HEK293 (cell line): Measurements from ENCODE around the gene USP6.

ENCODE experiments used
- HOXC10 ChIP-seq: sonication (generic); formaldehyde crosslinking; IDR thresholded peaks from 2 replicates; pipeline ENCODE4 v1.8.1; 2023; ENCODE audit warnings: mild to moderate bottlenecking, missing genetic modification reagents
- KLF10 ChIP-seq: fragments of 450-650 bp; IDR thresholded peaks from 2 replicates; pipeline ENCODE4 v1.5.1; 2018; ENCODE audit warnings: missing biosample characterization, mild to moderate bottlenecking, missing genetic modification characterization
- KLF16 ChIP-seq: fragments of 450-650 bp; formaldehyde crosslinking; IDR thresholded peaks from 2 replicates; pipeline ENCODE4 v1.5.1; 2017; ENCODE audit warnings: missing biosample characterization, missing genetic modification characterization
- KLF8 ChIP-seq: fragments of 450-650 bp; formaldehyde crosslinking; IDR thresholded peaks from 2 replicates; pipeline ENCODE4 v1.5.1; 2016; ENCODE audit warnings: missing biosample characterization, missing genetic modification characterization
- SP2 ChIP-seq: fragments of 450-650 bp; formaldehyde crosslinking; IDR thresholded peaks from 2 replicates; pipeline ENCODE4 v1.5.1; 2016; ENCODE audit warnings: missing biosample characterization, missing genetic modification characterization
- YY2 ChIP-seq: fragments of 450-650 bp; formaldehyde crosslinking; IDR thresholded peaks from 2 replicates; pipeline ENCODE4 v1.5.1; 2016; ENCODE audit warnings: missing biosample characterization, missing genetic modification characterization
- ZNF16 ChIP-seq: fragments of 450-650 bp; formaldehyde crosslinking; IDR thresholded peaks from 2 replicates; pipeline ENCODE4 v1.5.1; 2016; ENCODE audit warnings: low read depth, missing biosample characterization, missing genetic modification characterization
- ZNF175 ChIP-seq: fragments of 450-650 bp; formaldehyde crosslinking; IDR thresholded peaks from 2 replicates; pipeline ENCODE4 v1.5.1; 2016; ENCODE audit warnings: missing biosample characterization, missing genetic modification characterization
- ZNF24 ChIP-seq: fragments of 450-650 bp; formaldehyde crosslinking; IDR thresholded peaks from 2 replicates; pipeline ENCODE4 v1.5.1; 2016; ENCODE audit warnings: missing biosample characterization, missing genetic modification characterization
- ZNF266 ChIP-seq: fragments of 450-650 bp; formaldehyde crosslinking; IDR thresholded peaks from 2 replicates; pipeline ENCODE4 v1.5.1; 2016; ENCODE audit warnings: missing biosample characterization, missing genetic modification characterization, low read depth
- ZNF501 ChIP-seq: fragments of 450-650 bp; formaldehyde crosslinking; IDR thresholded peaks from 2 replicates; pipeline ENCODE4 v1.5.1; 2016; ENCODE audit warnings: missing biosample characterization, missing genetic modification characterization
- ZNF548 ChIP-seq: fragments of 450-650 bp; formaldehyde crosslinking; IDR thresholded peaks from 2 replicates; pipeline ENCODE4 v1.5.1; 2016; ENCODE audit warnings: missing biosample characterization, missing genetic modification characterization
- ZNF623 ChIP-seq: fragments of 450-650 bp; formaldehyde crosslinking; IDR thresholded peaks from 2 replicates; pipeline ENCODE4 v1.5.1; 2016; ENCODE audit warnings: missing biosample characterization, missing genetic modification characterization
- ZNF677 ChIP-seq: fragments of 450-650 bp; IDR thresholded peaks from 2 replicates; pipeline ENCODE4 v1.5.0; 2018; ENCODE audit warnings: missing biosample characterization, mild to moderate bottlenecking, missing genetic modification characterization, moderate library complexity
- ZSCAN23 ChIP-seq: fragments of 450-650 bp; formaldehyde crosslinking; IDR thresholded peaks from 2 replicates; pipeline ENCODE4 v1.5.1; 2016; ENCODE audit warnings: missing biosample characterization, missing genetic modification characterization
- TF ChIP-seq, protein P1 (sequence below): fragments of 450-650 bp; formaldehyde crosslinking; IDR thresholded peaks from 2 replicates; pipeline ENCODE4 v1.5.1; 2017; ENCODE audit warnings: missing biosample characterization, missing genetic modification characterization
- TF ChIP-seq, protein P2 (sequence below): fragments of 450-650 bp; formaldehyde crosslinking; IDR thresholded peaks from 2 replicates; pipeline ENCODE4 v1.5.1; 2016; ENCODE audit warnings: missing biosample characterization, missing genetic modification characterization
- TF ChIP-seq, protein P3 (sequence below): fragments of 450-650 bp; formaldehyde crosslinking; IDR thresholded peaks from 2 replicates; pipeline ENCODE4 v1.5.1; 2016; ENCODE audit warnings: missing biosample characterization, missing genetic modification characterization
- TF ChIP-seq, protein P4 (sequence below): fragments of 450-650 bp; formaldehyde crosslinking; IDR thresholded peaks from 2 replicates; pipeline ENCODE4 v1.5.1; 2017; ENCODE audit warnings: missing biosample characterization, missing genetic modification characterization
- TF ChIP-seq, protein P5 (sequence below): fragments of 450-650 bp; formaldehyde crosslinking; IDR thresholded peaks from 2 replicates; pipeline ENCODE4 v1.5.1; 2016; ENCODE audit warnings: missing biosample characterization, missing genetic modification characterization
- TF ChIP-seq, protein P6 (sequence below): fragments of 450-650 bp; IDR thresholded peaks from 2 replicates; pipeline ENCODE4 v1.5.1; 2018; ENCODE audit warnings: missing biosample characterization, mild to moderate bottlenecking, missing genetic modification characterization
- TF ChIP-seq, protein P7 (sequence below): fragments of 450-650 bp; formaldehyde crosslinking; IDR thresholded peaks from 2 replicates; pipeline ENCODE4 v1.5.1; 2016; ENCODE audit warnings: missing biosample characterization, missing genetic modification characterization

USP6 gene

DNA sequence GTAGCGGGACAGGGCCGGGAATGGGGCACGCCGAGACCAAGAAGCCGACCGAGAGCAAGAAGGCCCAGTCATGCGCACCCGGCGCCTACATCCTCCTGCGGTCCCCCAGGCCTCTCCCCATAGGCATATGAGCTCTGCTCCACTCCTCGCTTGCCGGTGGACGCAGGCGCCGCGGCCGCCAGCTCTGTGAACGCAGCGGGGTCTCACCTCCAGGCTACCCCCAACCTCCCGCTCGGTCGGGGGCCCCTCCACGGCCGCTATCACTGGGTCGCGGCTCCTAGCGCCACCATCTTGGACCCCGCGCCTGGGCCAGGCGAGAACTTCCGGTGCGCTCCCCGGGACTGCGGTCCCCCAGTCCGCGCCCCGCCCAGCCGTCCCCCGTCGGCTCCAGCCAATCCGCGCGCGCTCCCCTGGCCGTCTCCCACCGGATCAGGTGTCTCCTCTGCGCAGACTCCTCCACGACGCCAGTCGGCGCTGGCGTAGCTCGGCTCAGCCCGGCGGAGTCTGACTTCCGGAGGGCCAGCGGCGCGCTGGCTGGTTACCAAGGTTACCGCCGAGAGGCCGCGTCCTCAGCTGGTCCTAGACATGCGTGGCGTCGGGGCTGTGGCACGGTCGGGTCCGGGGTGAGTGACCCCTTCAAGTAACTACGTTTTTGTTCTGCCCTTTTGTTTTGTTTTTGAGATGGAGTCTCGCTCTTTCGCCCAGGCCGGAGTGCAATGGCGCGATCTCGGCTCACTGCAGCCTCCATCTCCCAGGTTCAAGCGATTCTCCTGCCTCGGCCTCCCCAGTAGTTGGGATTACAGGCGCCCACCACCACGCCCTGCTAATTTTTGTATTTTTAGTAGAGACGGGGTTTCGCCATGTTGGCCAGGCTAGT lies 75.9 kb downstream of the USP6 start, which contains the start of gene ZNF594 (continued):
- TF ChIP-seq, protein P1, sequence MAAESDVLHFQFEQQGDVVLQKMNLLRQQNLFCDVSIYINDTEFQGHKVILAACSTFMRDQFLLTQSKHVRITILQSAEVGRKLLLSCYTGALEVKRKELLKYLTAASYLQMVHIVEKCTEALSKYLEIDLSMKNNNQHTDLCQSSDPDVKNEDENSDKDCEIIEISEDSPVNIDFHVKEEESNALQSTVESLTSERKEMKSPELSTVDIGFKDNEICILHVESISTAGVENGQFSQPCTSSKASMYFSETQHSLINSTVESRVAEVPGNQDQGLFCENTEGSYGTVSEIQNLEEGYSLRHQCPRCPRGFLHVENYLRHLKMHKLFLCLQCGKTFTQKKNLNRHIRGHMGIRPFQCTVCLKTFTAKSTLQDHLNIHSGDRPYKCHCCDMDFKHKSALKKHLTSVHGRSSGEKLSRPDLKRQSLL (tag by site-specific recombination), result peak; percentile 44; the same call in 1 of the 2 replicates
- TF ChIP-seq, protein P2, sequence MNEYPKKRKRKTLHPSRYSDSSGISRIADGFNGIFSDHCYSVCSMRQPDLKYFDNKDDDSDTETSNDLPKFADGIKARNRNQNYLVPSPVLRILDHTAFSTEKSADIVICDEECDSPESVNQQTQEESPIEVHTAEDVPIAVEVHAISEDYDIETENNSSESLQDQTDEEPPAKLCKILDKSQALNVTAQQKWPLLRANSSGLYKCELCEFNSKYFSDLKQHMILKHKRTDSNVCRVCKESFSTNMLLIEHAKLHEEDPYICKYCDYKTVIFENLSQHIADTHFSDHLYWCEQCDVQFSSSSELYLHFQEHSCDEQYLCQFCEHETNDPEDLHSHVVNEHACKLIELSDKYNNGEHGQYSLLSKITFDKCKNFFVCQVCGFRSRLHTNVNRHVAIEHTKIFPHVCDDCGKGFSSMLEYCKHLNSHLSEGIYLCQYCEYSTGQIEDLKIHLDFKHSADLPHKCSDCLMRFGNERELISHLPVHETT, result peak; percentile 77; the same call in 1 of the 2 replicates
- TF ChIP-seq, protein P3, sequence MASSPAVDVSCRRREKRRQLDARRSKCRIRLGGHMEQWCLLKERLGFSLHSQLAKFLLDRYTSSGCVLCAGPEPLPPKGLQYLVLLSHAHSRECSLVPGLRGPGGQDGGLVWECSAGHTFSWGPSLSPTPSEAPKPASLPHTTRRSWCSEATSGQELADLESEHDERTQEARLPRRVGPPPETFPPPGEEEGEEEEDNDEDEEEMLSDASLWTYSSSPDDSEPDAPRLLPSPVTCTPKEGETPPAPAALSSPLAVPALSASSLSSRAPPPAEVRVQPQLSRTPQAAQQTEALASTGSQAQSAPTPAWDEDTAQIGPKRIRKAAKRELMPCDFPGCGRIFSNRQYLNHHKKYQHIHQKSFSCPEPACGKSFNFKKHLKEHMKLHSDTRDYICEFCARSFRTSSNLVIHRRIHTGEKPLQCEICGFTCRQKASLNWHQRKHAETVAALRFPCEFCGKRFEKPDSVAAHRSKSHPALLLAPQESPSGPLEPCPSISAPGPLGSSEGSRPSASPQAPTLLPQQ (tag by site-specific recombination), result peak; percentile 50; the same call in 1 of the 2 replicates
- TF ChIP-seq, protein P4, sequence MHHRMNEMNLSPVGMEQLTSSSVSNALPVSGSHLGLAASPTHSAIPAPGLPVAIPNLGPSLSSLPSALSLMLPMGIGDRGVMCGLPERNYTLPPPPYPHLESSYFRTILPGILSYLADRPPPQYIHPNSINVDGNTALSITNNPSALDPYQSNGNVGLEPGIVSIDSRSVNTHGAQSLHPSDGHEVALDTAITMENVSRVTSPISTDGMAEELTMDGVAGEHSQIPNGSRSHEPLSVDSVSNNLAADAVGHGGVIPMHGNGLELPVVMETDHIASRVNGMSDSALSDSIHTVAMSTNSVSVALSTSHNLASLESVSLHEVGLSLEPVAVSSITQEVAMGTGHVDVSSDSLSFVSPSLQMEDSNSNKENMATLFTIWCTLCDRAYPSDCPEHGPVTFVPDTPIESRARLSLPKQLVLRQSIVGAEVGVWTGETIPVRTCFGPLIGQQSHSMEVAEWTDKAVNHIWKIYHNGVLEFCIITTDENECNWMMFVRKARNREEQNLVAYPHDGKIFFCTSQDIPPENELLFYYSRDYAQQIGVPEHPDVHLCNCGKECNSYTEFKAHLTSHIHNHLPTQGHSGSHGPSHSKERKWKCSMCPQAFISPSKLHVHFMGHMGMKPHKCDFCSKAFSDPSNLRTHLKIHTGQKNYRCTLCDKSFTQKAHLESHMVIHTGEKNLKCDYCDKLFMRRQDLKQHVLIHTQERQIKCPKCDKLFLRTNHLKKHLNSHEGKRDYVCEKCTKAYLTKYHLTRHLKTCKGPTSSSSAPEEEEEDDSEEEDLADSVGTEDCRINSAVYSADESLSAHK (tag by site-specific recombination), result no peak; the same call in 1 of the 2 replicates
- TF ChIP-seq KLF8 (tag by site-specific recombination) (peak; percentile 72; the same call in 1 of the 2 replicates), ZNF623 (tag by site-specific recombination) (0 out of 2 replicates have a peak, but pooled peaks have one; percentile 14), ZNF16 (no peak), ZNF175 (tag by site-specific recombination) (no peak), ZNF548 (tag by site-specific recombination) (no peak), ZNF501 (tag by site-specific recombination) (peak; percentile 85), ZSCAN23 (tag by site-specific recombination) (0 out of 2 replicates have a peak, but pooled peaks have one; percentile 5), ZNF266 (tag by site-specific recombination) (no peak), HOXC10 (CRISPR knock-in tag) (no peak), YY2 (tag by site-specific recombination) (peak; percentile 85), ZNF677 (tag by site-specific recombination) (no peak), KLF16 (tag by site-specific recombination) (peak; percentile 61; the same call in 1 of the 2 replicates), KLF10 (tag by site-specific recombination) (peak; percentile 90), SP2 (tag by site-specific recombination) (peak; percentile 91), ZNF24 (tag by site-specific recombination) (peak; percentile 63; the same call in 1 of the 2 replicates)
- TF ChIP-seq, protein P5, sequence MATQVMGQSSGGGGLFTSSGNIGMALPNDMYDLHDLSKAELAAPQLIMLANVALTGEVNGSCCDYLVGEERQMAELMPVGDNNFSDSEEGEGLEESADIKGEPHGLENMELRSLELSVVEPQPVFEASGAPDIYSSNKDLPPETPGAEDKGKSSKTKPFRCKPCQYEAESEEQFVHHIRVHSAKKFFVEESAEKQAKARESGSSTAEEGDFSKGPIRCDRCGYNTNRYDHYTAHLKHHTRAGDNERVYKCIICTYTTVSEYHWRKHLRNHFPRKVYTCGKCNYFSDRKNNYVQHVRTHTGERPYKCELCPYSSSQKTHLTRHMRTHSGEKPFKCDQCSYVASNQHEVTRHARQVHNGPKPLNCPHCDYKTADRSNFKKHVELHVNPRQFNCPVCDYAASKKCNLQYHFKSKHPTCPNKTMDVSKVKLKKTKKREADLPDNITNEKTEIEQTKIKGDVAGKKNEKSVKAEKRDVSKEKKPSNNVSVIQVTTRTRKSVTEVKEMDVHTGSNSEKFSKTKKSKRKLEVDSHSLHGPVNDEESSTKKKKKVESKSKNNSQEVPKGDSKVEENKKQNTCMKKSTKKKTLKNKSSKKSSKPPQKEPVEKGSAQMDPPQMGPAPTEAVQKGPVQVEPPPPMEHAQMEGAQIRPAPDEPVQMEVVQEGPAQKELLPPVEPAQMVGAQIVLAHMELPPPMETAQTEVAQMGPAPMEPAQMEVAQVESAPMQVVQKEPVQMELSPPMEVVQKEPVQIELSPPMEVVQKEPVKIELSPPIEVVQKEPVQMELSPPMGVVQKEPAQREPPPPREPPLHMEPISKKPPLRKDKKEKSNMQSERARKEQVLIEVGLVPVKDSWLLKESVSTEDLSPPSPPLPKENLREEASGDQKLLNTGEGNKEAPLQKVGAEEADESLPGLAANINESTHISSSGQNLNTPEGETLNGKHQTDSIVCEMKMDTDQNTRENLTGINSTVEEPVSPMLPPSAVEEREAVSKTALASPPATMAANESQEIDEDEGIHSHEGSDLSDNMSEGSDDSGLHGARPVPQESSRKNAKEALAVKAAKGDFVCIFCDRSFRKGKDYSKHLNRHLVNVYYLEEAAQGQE (tag by site-specific recombination), result peak; percentile 12; the same call in 1 of the 2 replicates
- TF ChIP-seq, protein P6, sequence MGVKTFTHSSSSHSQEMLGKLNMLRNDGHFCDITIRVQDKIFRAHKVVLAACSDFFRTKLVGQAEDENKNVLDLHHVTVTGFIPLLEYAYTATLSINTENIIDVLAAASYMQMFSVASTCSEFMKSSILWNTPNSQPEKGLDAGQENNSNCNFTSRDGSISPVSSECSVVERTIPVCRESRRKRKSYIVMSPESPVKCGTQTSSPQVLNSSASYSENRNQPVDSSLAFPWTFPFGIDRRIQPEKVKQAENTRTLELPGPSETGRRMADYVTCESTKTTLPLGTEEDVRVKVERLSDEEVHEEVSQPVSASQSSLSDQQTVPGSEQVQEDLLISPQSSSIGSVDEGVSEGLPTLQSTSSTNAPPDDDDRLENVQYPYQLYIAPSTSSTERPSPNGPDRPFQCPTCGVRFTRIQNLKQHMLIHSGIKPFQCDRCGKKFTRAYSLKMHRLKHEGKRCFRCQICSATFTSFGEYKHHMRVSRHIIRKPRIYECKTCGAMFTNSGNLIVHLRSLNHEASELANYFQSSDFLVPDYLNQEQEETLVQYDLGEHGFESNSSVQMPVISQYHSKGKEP (tag by site-specific recombination), result 0 out of 2 replicates have a peak, but pooled peaks have one; percentile 2
- TF ChIP-seq, protein P7, sequence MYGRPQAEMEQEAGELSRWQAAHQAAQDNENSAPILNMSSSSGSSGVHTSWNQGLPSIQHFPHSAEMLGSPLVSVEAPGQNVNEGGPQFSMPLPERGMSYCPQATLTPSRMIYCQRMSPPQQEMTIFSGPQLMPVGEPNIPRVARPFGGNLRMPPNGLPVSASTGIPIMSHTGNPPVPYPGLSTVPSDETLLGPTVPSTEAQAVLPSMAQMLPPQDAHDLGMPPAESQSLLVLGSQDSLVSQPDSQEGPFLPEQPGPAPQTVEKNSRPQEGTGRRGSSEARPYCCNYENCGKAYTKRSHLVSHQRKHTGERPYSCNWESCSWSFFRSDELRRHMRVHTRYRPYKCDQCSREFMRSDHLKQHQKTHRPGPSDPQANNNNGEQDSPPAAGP (tag by site-specific recombination), result 0 out of 2 replicates have a peak, but pooled peaks have one; percentile 82
